ENCODE results near the gene SFTPD. TPM values are rescaled to one million over a fixed set of nuclear protein-coding genes. Genes with fewer than 3 reads are reported as not detected.

Gene SFTPD
- total and polyA plus RNA-seq, 2 of the 8 experiments (the other 6 are each of a cell fraction or from before 2014, with no cell fraction given) = 0.21 to 0.54 TPM

DNA sequence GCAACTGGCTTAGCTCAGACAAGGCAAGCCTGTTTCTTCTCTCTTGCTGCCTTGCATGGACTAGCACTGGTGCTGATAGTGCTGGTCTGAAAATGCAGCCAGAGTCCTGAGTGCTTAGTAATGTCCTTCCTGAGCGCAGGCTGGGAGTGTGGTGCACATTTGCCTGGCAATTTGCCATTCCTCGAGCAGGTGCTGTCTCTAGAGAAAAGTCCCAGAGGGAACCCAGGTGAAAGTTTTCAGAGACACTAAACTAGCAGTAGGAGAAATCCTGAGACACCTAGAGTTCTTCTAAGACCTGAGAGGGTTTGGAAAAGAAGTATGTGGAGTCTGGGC, 1.9 kb downstream of the SFTPD start:
- Histone ChIP-seq H3K23me2 (ENCODE audit: low read depth, low read length) (no peaks in the 10 kb centered on the region), H3K27me3 (replicated peaks in 1 of 4; ENCODE audit: control insufficient read depth in 3 of 4, extremely low read depth in 1 of 4, insufficient read depth in 3 of 4, low read length in 3 of 4) (no peaks in the 10 kb centered on the region), H3K79me2 (ENCODE audit: control insufficient read depth in 1 of 2, insufficient read depth in 2 of 2, low read length in 2 of 2) (no peaks in the 10 kb centered on the region), H4K8ac (ENCODE audit: extremely low read depth, insufficient read depth, low read length) (no peak overlapping the region), H3K79me1 (ENCODE audit: low read depth, low read length) (no peaks in the 10 kb centered on the region), H4K5ac (ENCODE audit: insufficient read length, low read depth, low read length) (no peak overlapping the region), H4K20me1 (replicated peaks in 1 of 2; ENCODE audit: control insufficient read depth in 1 of 2, insufficient read depth in 2 of 2, low read length in 2 of 2) (no peaks in the 10 kb centered on the region), H2AK5ac (ENCODE audit: low read depth, low read length) (no peak overlapping the region), H3K4me3 (ENCODE audit: extremely low read depth in 1 of 4, insufficient read depth in 2 of 4, low read depth in 3 of 4, low read length in 4 of 4) (no peak overlapping the region), H2BK120ac (replicated peaks; ENCODE audit: low read depth, low read length) (no peak overlapping the region), H2BK20ac (ENCODE audit: low read length) (no peak overlapping the region), H3K4ac (replicated peaks; ENCODE audit: insufficient read length, low read depth, low read length) (peak overlapping the region; percentile 44), H4K91ac (replicated peaks; ENCODE audit: insufficient read length, low read length) (no peak overlapping the region), H3K9me3 (ENCODE audit: insufficient read depth in 2 of 2, low read depth in 1 of 2, low read length in 1 of 2) (no peaks in the 10 kb centered on the region), H3K27ac (ENCODE audit: low read depth, low read length) (no peak overlapping the region), H2BK12ac (ENCODE audit: low read depth, low read length) (no peak overlapping the region), H2AFZ (ENCODE audit: low read length) (no peak overlapping the region), H3K18ac (ENCODE audit: extremely low read depth, low read length) (no peak overlapping the region), H2BK15ac (ENCODE audit: low read length) (no peak overlapping the region), H2BK5ac (ENCODE audit: low read depth, low read length) (no peak overlapping the region), H3K36me3 (ENCODE audit: control insufficient read depth in 2 of 4, insufficient read depth in 4 of 4, low read length in 3 of 4) (no peaks in the 10 kb centered on the region), H3K9ac (replicated peaks in 1 of 4; ENCODE audit: extremely low read depth in 1 of 4, low read depth in 3 of 4, low read length in 3 of 4) (no peak overlapping the region), H3K14ac (ENCODE audit: insufficient read length) (no peak overlapping the region), H3K4me1 (replicated peaks in 1 of 4; ENCODE audit: control insufficient read depth in 3 of 4, insufficient read depth in 4 of 4, low read length in 3 of 4) (peaks cover 5 to 13% (median 7%) of the 10 kb centered on the region in 4 experiments; a peak in 6 of 7 replicates), H3K56ac (replicated peaks; ENCODE audit: insufficient read length, low read depth, low read length) (no peak overlapping the region), H3K23ac (ENCODE audit: insufficient read length) (no peak overlapping the region), H3K4me2 (ENCODE audit: insufficient read depth in 1 of 2, low read depth in 2 of 2, low read length in 2 of 2) (no peak overlapping the region)
- ChIA-PET POLR2A (ENCODE audit: partially characterized antibody) (no interaction called here), CTCF (ENCODE audit: partially characterized antibody) (no interaction called here)
- no peak for TF ChIP-seq GABPA (IDR thresholded peaks at IDR 0.05; ENCODE audit: borderline replicate concordance, insufficient read depth, low read length)
- no peak for TF ChIP-seq RXRA (IDR thresholded peaks at IDR 0.05; ENCODE audit: insufficient read depth, low read depth, low read length)
- TF ChIP-seq SP2 (IDR thresholded peaks at IDR 0.05; ENCODE audit: low read length) = no peak
- TF ChIP-seq, protein P1, sequence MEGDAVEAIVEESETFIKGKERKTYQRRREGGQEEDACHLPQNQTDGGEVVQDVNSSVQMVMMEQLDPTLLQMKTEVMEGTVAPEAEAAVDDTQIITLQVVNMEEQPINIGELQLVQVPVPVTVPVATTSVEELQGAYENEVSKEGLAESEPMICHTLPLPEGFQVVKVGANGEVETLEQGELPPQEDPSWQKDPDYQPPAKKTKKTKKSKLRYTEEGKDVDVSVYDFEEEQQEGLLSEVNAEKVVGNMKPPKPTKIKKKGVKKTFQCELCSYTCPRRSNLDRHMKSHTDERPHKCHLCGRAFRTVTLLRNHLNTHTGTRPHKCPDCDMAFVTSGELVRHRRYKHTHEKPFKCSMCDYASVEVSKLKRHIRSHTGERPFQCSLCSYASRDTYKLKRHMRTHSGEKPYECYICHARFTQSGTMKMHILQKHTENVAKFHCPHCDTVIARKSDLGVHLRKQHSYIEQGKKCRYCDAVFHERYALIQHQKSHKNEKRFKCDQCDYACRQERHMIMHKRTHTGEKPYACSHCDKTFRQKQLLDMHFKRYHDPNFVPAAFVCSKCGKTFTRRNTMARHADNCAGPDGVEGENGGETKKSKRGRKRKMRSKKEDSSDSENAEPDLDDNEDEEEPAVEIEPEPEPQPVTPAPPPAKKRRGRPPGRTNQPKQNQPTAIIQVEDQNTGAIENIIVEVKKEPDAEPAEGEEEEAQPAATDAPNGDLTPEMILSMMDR (IDR thresholded peaks at IDR 0.05; ENCODE audit: control extremely low read depth in 1 of 3, insufficient read depth in 1 of 3, low read depth in 1 of 3, low read length in 3 of 3) = no peak
- DNase-seq (ENCODE audit: low read depth in 1 of 2, low spot score in 2 of 2) (no peak), FAIRE-seq (no peak)
- 95% methylated on average over 2 of the region's 2 CpGs; no CpG with 5 or more reads in 1 of the 2 experiments for WGBS, 2 experiments (ENCODE audit: extremely low coverage in 1 of 2, insufficient coverage in 1 of 2, insufficient read length in 1 of 2, insufficient replicate concordance in 2 of 2, low coverage in 1 of 2, low lambda C conversion rate in 2 of 2, missing lambda C conversion rate in 1 of 2)
